Neutrophil (primary cell): ENCODE measurements around the gene CD93.

Source experiments
- H3K27ac ChIP-seq: fragments of 200-600 bp; sonication (generic); 2 replicates; pipeline ENCODE4 v1.5.1; 2016; ENCODE audit warnings: mild to moderate bottlenecking, moderate library complexity
- H3K27me3 ChIP-seq: fragments of 200-600 bp; sonication (generic); 2 replicates; pipeline ENCODE4 v1.6.0; 2016; ENCODE audit warnings: mild to moderate bottlenecking
- H3K36me3 ChIP-seq: fragments of 200-600 bp; sonication (generic); 2 replicates; pipeline ENCODE4 v1.5.1; 2017
- H3K4me1 ChIP-seq, 2 experiments: fragments of 200-600 bp in 1 of 2; sonication (generic) in 1 of 2; 1 replicate in 1 of 2; 2 replicates in 1 of 2; pipeline versions ENCODE4 v1.5.1 to v1.6.1; 2013 to 2016; ENCODE audit warnings: low read depth in 1 of 2, low read length in 1 of 2, mild to moderate bottlenecking in 1 of 2, moderate library complexity in 1 of 2; ENCODE audit not compliant: control insufficient read depth in 1 of 2, insufficient read depth in 1 of 2
- H3K4me3 ChIP-seq, 2 experiments: fragments of 200-600 bp in 1 of 2; sonication (generic) in 1 of 2; 1 replicate in 1 of 2; 2 replicates in 1 of 2; pipeline ENCODE4 v1.5.1; 2013 to 2016; ENCODE audit warnings: low read depth in 1 of 2, low read length in 1 of 2, mild to moderate bottlenecking in 1 of 2, moderate library complexity in 1 of 2
- H3K9me3 ChIP-seq: fragments of 200-600 bp; sonication (generic); 2 replicates; pipeline ENCODE4 v1.5.1; 2016
- TF ChIP-seq, protein P1 (sequence below): fragments of 200-600 bp; sonication (generic); IDR thresholded peaks from 2 replicates; pipeline ENCODE4 v1.5.1; 2016; ENCODE audit warnings: antibody characterized with exemption

The CD93 gene

DNA sequence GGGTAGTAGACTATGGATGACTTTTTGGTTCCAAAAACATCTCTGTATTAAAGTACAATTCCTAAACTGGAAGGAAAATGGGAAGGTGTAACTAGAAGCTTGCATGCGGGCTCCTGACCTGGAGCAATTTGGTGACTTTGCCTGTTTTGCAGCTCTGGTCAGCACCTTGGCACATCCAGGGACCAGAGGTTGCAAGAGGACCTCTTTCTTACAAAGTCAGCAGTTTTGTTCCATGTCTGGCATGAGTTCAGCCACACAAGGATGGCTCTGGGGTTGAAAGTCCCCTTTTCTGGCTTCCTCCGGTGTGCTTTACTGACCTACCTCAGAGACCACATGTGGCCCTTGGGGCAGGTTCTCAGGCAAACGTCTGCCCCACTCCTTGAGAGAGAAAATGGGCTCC, 22.7 kb upstream of the CD93 start:
- Histone ChIP-seq H3K36me3 (no peaks in the 10 kb centered on the region), H3K27me3 (no peaks in the 10 kb centered on the region), H3K27ac (peak overlapping the region; percentile 31), H3K4me1 (peaks cover 72 to 81% of the 10 kb centered on the region in 2 experiments), H3K4me3 (no peak overlapping the region), H3K9me3 (no peaks in the 10 kb centered on the region)
- TF ChIP-seq, protein P1, sequence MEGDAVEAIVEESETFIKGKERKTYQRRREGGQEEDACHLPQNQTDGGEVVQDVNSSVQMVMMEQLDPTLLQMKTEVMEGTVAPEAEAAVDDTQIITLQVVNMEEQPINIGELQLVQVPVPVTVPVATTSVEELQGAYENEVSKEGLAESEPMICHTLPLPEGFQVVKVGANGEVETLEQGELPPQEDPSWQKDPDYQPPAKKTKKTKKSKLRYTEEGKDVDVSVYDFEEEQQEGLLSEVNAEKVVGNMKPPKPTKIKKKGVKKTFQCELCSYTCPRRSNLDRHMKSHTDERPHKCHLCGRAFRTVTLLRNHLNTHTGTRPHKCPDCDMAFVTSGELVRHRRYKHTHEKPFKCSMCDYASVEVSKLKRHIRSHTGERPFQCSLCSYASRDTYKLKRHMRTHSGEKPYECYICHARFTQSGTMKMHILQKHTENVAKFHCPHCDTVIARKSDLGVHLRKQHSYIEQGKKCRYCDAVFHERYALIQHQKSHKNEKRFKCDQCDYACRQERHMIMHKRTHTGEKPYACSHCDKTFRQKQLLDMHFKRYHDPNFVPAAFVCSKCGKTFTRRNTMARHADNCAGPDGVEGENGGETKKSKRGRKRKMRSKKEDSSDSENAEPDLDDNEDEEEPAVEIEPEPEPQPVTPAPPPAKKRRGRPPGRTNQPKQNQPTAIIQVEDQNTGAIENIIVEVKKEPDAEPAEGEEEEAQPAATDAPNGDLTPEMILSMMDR = no peak

DNA sequence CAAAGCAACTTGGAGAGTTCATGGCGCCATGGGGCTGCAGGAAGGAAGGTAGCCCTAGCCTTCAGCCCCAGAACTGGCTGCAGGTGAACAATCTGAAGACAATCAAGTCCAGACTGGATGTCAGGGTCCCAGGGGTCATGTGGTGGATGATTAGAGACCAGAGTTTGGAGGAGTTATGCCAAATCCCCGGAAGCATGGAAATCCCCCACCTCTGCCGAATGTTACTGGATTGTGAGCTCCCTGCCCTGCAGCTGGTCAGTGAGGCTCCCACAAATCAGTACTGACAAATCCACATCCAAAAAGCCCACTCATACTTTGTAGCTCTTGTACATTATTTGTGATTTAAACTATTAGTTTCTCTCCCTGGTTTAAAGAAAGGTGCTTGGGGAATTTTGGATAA, 21.3 kb upstream of the CD93 start:
- TF ChIP-seq, protein P1 = no peak
- Histone ChIP-seq H3K9me3 (no peaks in the 10 kb centered on the region), H3K4me1 (peaks cover 72 to 81% of the 10 kb centered on the region in 2 experiments), H3K27me3 (no peaks in the 10 kb centered on the region), H3K27ac (peak overlapping the region; percentile 96), H3K36me3 (no peaks in the 10 kb centered on the region), H3K4me3 (peak overlapping the region in 1 of 2 experiments; percentile 31)

DNA sequence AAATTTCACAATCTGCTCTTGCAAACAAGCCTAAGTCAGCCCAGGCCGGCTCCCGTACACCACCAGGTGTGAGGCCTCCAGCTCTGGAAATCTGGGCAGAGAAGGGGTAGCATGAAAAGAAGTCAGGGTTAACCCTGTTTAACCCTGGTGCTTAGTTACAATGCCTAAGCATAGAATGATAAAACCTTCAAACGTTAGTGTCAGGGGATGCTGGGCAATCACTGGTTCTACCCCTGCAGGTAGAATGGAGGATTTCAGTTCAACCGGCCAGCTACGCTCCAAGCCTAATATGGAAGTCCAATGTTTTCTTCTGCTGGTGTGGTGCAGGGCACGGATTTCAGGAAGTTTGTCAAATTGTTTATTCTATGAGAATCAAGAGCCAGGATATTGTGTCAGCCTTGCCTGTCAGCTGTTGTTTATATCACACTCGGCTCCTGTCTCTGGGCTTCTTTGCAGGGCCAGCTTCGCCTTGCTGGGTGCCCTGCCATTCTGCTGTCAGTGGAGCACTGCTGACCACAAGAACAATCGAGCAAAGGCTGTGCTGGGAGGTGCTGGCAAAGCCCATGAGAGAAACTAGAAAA, 20.2 kb upstream of the CD93 start:
- Histone ChIP-seq H3K27ac (peak overlapping the region; percentile 96), H3K4me1 (peaks cover 83 to 91% of the 10 kb centered on the region in 2 experiments)
- TF ChIP-seq, protein P1 = peak; percentile 81

DNA sequence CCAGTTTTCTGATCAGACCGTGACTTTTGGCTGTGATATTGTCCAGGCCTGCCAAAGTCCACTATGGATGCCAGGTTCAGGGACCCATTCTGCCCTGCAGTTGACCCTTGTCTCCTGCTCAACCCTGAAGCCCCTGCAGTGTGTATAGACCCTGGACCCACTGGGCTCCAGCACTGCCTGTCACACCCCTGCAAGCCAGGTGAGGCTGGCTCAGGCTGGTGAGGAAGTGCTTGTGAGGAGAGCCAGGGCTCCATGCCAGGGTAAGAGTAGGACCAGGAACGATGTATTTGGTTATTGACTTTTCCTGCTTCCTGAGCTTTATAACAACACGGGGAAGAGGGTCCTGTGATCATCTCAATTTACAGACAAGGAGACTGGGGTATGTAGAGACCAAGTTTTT, 19.1 kb upstream of the CD93 start:
- TF ChIP-seq, protein P1 = no peak
- H3K4me3 ChIP-seq = peak overlapping the region; percentile 31 to 42
- no peaks in the 10 kb centered on the region for H3K27me3 ChIP-seq
- H3K4me1 ChIP-seq = peaks cover 81 to 85% of the 10 kb centered on the region in 2 experiments
- no peaks in the 10 kb centered on the region for H3K9me3 ChIP-seq
- H3K27ac ChIP-seq = peak overlapping the region; percentile 96
- H3K36me3 ChIP-seq = no peaks in the 10 kb centered on the region

More for the DNA sequence above, 20.2 kb upstream of the CD93 start:
- Histone ChIP-seq H3K4me3 (peak overlapping the region; percentile 31 to 42), H3K27me3 (no peaks in the 10 kb centered on the region), H3K9me3 (no peaks in the 10 kb centered on the region), H3K36me3 (no peaks in the 10 kb centered on the region)

DNA sequence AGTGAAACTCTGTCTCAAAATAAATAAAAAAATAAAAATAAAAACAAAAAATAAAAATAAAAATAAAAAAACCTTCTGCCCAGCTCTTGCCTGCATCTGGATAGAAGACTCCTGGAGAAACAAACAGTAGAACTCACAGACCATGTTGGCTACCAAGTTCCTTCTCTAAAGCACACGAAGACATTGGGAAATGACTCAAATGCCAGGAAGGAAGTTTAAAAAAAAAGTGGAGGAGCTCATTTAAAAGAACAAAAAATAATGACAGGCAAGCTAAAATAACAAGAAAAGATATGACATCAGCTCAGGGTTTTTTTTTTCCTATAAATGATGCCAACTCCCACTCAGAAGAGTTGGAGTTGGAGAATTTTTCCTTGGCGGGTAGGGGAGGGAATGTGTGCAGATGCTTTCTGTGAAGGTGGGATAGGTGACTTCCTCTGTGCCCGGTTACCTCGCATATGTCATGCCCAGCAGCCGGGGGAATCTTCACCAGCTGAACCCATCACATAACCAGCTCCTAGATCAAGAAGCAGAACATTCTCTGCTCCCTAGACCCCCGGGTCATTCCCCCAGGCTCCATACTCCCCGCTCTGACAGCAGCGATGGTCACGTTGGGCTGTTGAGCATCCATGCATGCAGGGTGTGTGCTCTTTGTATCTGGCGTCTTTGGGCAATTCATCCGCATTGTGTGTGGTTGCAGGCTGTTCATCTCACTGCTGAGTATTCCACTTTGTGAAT, 17.3 kb upstream of the CD93 start:
- Histone ChIP-seq H3K27me3 (no peaks in the 10 kb centered on the region), H3K9me3 (no peaks in the 10 kb centered on the region), H3K4me3 (peak overlapping the region; percentile 14 to 36), H3K4me1 (peaks cover 73 to 74% of the 10 kb centered on the region in 2 experiments), H3K36me3 (no peaks in the 10 kb centered on the region), H3K27ac (peak overlapping the region; percentile 96)
- TF ChIP-seq, protein P1 = no peak
